ENCODE measurements around the gene ATP2B3. TPM values are rescaled to one million over a fixed set of nuclear protein-coding genes. Genes with fewer than 3 reads are reported as not detected.

The ATP2B3 gene
- total RNA-seq, 4 donors from 2014 or later = under 0.01 to 0.33 (median 0.21) TPM

GRCh38 chrX:153626025-153626633, 108.7 kb downstream of the ATP2B3 start:
- H3K4me3 ChIP-seq = no peak overlapping the region
- no peak for TF ChIP-seq CTCF (IDR thresholded peaks at IDR 0.05)
- TF ChIP-seq POLR2AphosphoS5 (IDR thresholded peaks at IDR 0.05) = no peak
- no peak for TF ChIP-seq EP300 (IDR thresholded peaks at IDR 0.05)
- no peak for TF ChIP-seq POLR2A (IDR thresholded peaks at IDR 0.05; ENCODE audit: low read depth)
- H3K27ac ChIP-seq (replicated peaks in 1 of 4) = no peak overlapping the region
- H3K27me3 ChIP-seq = peaks cover 0 to 25% (median 3%) of the 10 kb centered on the region in 4 donors
- 95% methylated on average over 6 of the region's 16 CpGs for WGBS
- no peaks in the 10 kb centered on the region for H3K4me1 ChIP-seq
- intact Hi-C loops (cut with DNase I) = no loop called here
- H3K9me3 ChIP-seq = peaks cover 0 to 5% (median 0%) of the 10 kb centered on the region in 4 donors
- no peaks in the 10 kb centered on the region for H3K36me3 ChIP-seq
- DNase-seq (ENCODE audit: extremely low spot score) = no peak

GRCh38 chrX:153626863-153627674, 109.6 kb downstream of the ATP2B3 start:
- intact Hi-C loops (cut with DNase I) = no loop called here
- H3K9me3 ChIP-seq = peaks cover 0 to 15% (median 0%) of the 10 kb centered on the region in 4 donors
- no peak overlapping the region for H3K4me3 ChIP-seq
- H3K27me3 ChIP-seq = peaks cover 0 to 25% (median 3%) of the 10 kb centered on the region in 4 donors
- WGBS = 91% methylated on average over 19 of the region's 35 CpGs
- no peaks in the 10 kb centered on the region for H3K4me1 ChIP-seq
- H3K27ac ChIP-seq (replicated peaks in 1 of 4) = no peak overlapping the region
- H3K36me3 ChIP-seq = no peaks in the 10 kb centered on the region
- no peak for DNase-seq (ENCODE audit: extremely low spot score)
- no peak for TF ChIP-seq EP300 (IDR thresholded peaks at IDR 0.05)
- TF ChIP-seq POLR2AphosphoS5 (IDR thresholded peaks at IDR 0.05) = no peak
- no peak for TF ChIP-seq POLR2A (IDR thresholded peaks at IDR 0.05; ENCODE audit: low read depth)
- TF ChIP-seq CTCF (IDR thresholded peaks at IDR 0.05) = no peak

GRCh38 chrX:153627675-153628111, 110.3 kb downstream of the ATP2B3 start:
- DNase-seq (ENCODE audit: extremely low spot score) = no peak
- WGBS = 75% methylated on average over 13 of the region's 15 CpGs
- Histone ChIP-seq H3K27ac (replicated peaks in 1 of 4) (no peak overlapping the region), H3K27me3 (peaks cover 0 to 24% (median 3%) of the 10 kb centered on the region in 4 donors), H3K36me3 (no peaks in the 10 kb centered on the region), H3K9me3 (peaks cover 0 to 18% (median 0%) of the 10 kb centered on the region in 4 donors), H3K4me1 (no peaks in the 10 kb centered on the region), H3K4me3 (no peak overlapping the region)
- intact Hi-C loops (cut with DNase I) = no loop called here
- no peak for TF ChIP-seq POLR2AphosphoS5 (IDR thresholded peaks at IDR 0.05)
- TF ChIP-seq EP300 (IDR thresholded peaks at IDR 0.05) = no peak
- TF ChIP-seq CTCF (IDR thresholded peaks at IDR 0.05) = no peak
- no peak for TF ChIP-seq POLR2A (IDR thresholded peaks at IDR 0.05; ENCODE audit: low read depth)

DNA sequence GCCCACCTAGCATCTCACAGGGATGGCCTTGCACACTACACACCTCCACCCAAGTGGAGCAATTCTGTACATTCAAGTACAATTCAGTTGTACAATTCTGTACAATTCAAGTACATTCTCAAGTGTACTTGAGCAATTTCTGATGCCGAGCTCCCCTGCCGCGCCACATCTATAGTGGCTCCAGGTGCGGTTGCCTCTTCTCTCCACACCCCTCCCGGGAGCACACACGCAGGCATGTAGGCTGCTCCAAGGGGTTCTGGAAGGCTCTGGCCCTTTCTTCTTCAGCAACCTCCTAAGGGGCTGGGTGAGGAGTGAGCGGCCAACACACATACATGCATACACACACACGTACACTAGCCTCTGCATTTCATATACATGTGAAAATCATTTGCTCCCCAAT, 110.7 kb downstream of the ATP2B3 start:
- H3K27ac ChIP-seq (replicated peaks in 1 of 4) = no peak overlapping the region
- TF ChIP-seq EP300 (IDR thresholded peaks at IDR 0.05) = no peak
- no peak for TF ChIP-seq POLR2A (IDR thresholded peaks at IDR 0.05; ENCODE audit: low read depth)
- no peak for TF ChIP-seq POLR2AphosphoS5 (IDR thresholded peaks at IDR 0.05)
- no peak for TF ChIP-seq CTCF (IDR thresholded peaks at IDR 0.05)
- intact Hi-C loops (cut with DNase I) = no loop called here
- H3K36me3 ChIP-seq = no peaks in the 10 kb centered on the region
- peaks cover 0 to 18% (median 0%) of the 10 kb centered on the region in 4 donors for H3K9me3 ChIP-seq
- H3K4me1 ChIP-seq = no peaks in the 10 kb centered on the region
- peaks cover 0 to 20% (median 3%) of the 10 kb centered on the region in 4 donors for H3K27me3 ChIP-seq
- DNase-seq (ENCODE audit: extremely low spot score) = no peak
- no peak overlapping the region for H3K4me3 ChIP-seq
- WGBS = 98% methylated on average over 5 of the region's 8 CpGs
